WTC11 (cell line): ENCODE measurements around the gene ATP8B4. TPM values are rescaled to one million over a fixed set of nuclear protein-coding genes. Genes with fewer than 3 reads are reported as not detected.

ENCODE experiments used
- ATAC-seq: fragments of 200-7000 bp; cut with Tn5 transposase; 2 replicates; pipeline ENCODE4 v1.10.0; 2021; ENCODE audit warnings: mild to moderate bottlenecking, moderate library complexity
- CTCF ChIA-PET: fragments of 300-600 bp; sonication (Branson Sonifier 250); formaldehyde crosslinking; loops from one replicate; lab custom pipeline; 2021; ENCODE audit warnings: antibody characterized with exemption; lab: Charles Lee
- POLR2A ChIA-PET: fragments of 350-600 bp; sonication (Branson Sonifier 250); formaldehyde crosslinking; loops from one replicate; lab custom pipeline; 2021; ENCODE audit warnings: antibody characterized with exemption; lab: Charles Lee
- DNase-seq: peaks from one replicate; pipeline ENCODE4 v3.0.0; 2021; ENCODE audit warnings: low spot score
- H3K27ac Mint-ChIP-seq: 2 replicates; pipeline ENCODE4 v1.8.0; 2021; ENCODE audit warnings: mixed read lengths
- H3K27me3 Mint-ChIP-seq: 2 replicates; pipeline ENCODE4 v1.8.0; 2021; ENCODE audit warnings: low read depth, mild to moderate bottlenecking, moderate library complexity, mixed read lengths
- H3K36me3 Mint-ChIP-seq: 2 replicates; pipeline ENCODE4 v1.8.0; 2021; ENCODE audit warnings: mixed read lengths
- H3K4me1 Mint-ChIP-seq: 2 replicates; pipeline ENCODE4 v1.8.0; 2022; ENCODE audit warnings: mixed read lengths
- H3K4me3 Mint-ChIP-seq: 2 replicates; pipeline ENCODE4 v1.8.0; 2021; ENCODE audit warnings: mild to moderate bottlenecking, moderate library complexity, mixed read lengths
- H3K9me3 Mint-ChIP-seq: 2 replicates; pipeline ENCODE4 v1.8.0; 2021; ENCODE audit warnings: mixed read lengths
- GABPB1 ChIP-seq: sonication (generic); formaldehyde crosslinking; IDR thresholded peaks from 2 replicates; pipeline ENCODE4 v1.8.1; 2023; ENCODE audit warnings: mild to moderate bottlenecking, missing genetic modification reagents
- GTF2I ChIP-seq: fragments of 250-450 bp; sonication (Bioruptor Pico); conservative IDR thresholded peaks from 2 replicates; pipeline ENCODE4 v1.4.0; 2021; ENCODE audit warnings: mild to moderate bottlenecking
- IRF1 ChIP-seq: sonication (generic); formaldehyde crosslinking; IDR thresholded peaks from 2 replicates; pipeline ENCODE4 v1.8.0; 2023; ENCODE audit warnings: missing genetic modification reagents
- MXD4 ChIP-seq: fragments of 250-450 bp; sonication (Bioruptor Pico); IDR thresholded peaks from 2 replicates; pipeline ENCODE4 v1.8.0; 2021; ENCODE audit warnings: mild to moderate bottlenecking, moderate library complexity, borderline replicate concordance
- NFYB ChIP-seq: sonication (generic); formaldehyde crosslinking; conservative IDR thresholded peaks from 2 replicates; pipeline ENCODE4 v1.8.0; 2022; ENCODE audit warnings: low read depth, missing genetic modification reagents
- NR3C1 ChIP-seq: sonication (generic); formaldehyde crosslinking; conservative IDR thresholded peaks from 2 replicates; pipeline ENCODE4 v1.8.1; 2023; ENCODE audit warnings: low read depth, mild to moderate bottlenecking, missing genetic modification reagents
- OVOL2 ChIP-seq: fragments of 250-450 bp; sonication (Bioruptor Pico); IDR thresholded peaks from 2 replicates; pipeline ENCODE4 v1.9.0; 2021; ENCODE audit warnings: mild to moderate bottlenecking, borderline replicate concordance
- PRRX2 ChIP-seq: fragments of 250-450 bp; sonication (Bioruptor Pico); IDR thresholded peaks from 2 replicates; pipeline ENCODE4 v1.8.0; 2021; ENCODE audit warnings: mild to moderate bottlenecking
- SMAD3 ChIP-seq: sonication (generic); formaldehyde crosslinking; IDR thresholded peaks from 2 replicates; pipeline ENCODE4 v1.8.0; 2022; ENCODE audit warnings: missing genetic modification reagents, mild to moderate bottlenecking, borderline replicate concordance
- SP1 ChIP-seq: sonication (generic); formaldehyde crosslinking; conservative IDR thresholded peaks from 2 replicates; pipeline ENCODE4 v1.8.1; 2022; ENCODE audit warnings: missing genetic modification reagents
- TEAD4 ChIP-seq: sonication (generic); formaldehyde crosslinking; IDR thresholded peaks from 2 replicates; pipeline ENCODE4 v1.8.0; 2022; ENCODE audit warnings: mild to moderate bottlenecking, missing genetic modification reagents
- ZBTB21 ChIP-seq: sonication (generic); formaldehyde crosslinking; IDR thresholded peaks from 2 replicates; pipeline ENCODE4 v1.8.1; 2023; ENCODE audit warnings: mild to moderate bottlenecking, missing genetic modification reagents, borderline replicate concordance
- ZBTB43 ChIP-seq: sonication (generic); formaldehyde crosslinking; IDR thresholded peaks from 2 replicates; pipeline ENCODE4 v1.8.1; 2023; ENCODE audit warnings: mild to moderate bottlenecking, missing genetic modification reagents
- ZNF138 ChIP-seq: sonication (generic); formaldehyde crosslinking; conservative IDR thresholded peaks from 2 replicates; pipeline ENCODE4 v1.8.1; 2022; ENCODE audit warnings: mild to moderate bottlenecking, moderate library complexity, missing genetic modification reagents
- ZNF317 ChIP-seq: sonication (generic); formaldehyde crosslinking; IDR thresholded peaks from 2 replicates; pipeline ENCODE4 v1.8.1; 2023; ENCODE audit warnings: low read depth, mild to moderate bottlenecking, moderate library complexity, missing genetic modification reagents, borderline replicate concordance
- ZNF396 ChIP-seq: fragments of 250-450 bp; sonication (Bioruptor Pico); IDR thresholded peaks from 2 replicates; pipeline ENCODE4 v1.8.0; 2021; ENCODE audit warnings: mild to moderate bottlenecking, moderate library complexity, borderline replicate concordance
- total RNA-seq: library from RNA; stranded (reverse); gene quantifications from 3 replicates; pipeline ENCODE4 v1.2.3, GENCODE V29; 2021
- TF ChIP-seq, protein P1 (sequence below): sonication (generic); formaldehyde crosslinking; IDR thresholded peaks from 2 replicates; pipeline ENCODE4 v1.8.0; 2022; ENCODE audit warnings: missing genetic modification reagents
- TF ChIP-seq, protein P2 (sequence below): sonication (generic); formaldehyde crosslinking; IDR thresholded peaks from 2 replicates; pipeline ENCODE4 v1.8.1; 2023; ENCODE audit warnings: mild to moderate bottlenecking, missing genetic modification reagents, moderate library complexity
- TF ChIP-seq, protein P3 (sequence below): sonication (generic); formaldehyde crosslinking; IDR thresholded peaks from 2 replicates; pipeline ENCODE4 v1.8.1; 2022; ENCODE audit warnings: missing genetic modification reagents, borderline replicate concordance

ATP8B4 gene
- total RNA-seq, 1 experiment from 2014 or later: 0.37 TPM

DNA sequence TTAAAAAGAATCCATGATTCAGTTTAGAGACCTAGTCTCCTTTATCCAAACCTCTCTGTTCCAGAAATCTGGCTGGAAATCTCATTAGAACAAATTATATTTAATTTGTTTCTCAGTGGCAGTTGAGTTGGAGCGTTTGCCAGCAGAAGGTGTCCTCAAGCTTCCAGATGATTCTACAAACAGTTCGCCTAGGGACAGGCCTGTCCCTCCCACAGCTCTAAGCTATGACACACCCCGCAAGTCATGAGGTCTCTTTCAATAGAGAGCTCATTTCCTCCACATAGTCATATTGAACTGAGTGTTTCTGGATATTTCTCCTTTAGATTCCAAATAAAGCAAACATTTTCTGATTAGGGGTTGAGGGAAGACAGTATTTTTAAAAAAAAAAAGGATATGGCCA, 230.3 kb downstream of the ATP8B4 start:
- DNase-seq: no peak
- Mint-ChIP-seq H3K9me3 (peaks cover 5% of the 10 kb centered on the region), H3K27me3 (no peaks in the 10 kb centered on the region; the same call in 1 of the 2 replicates), H3K36me3 (no peaks in the 10 kb centered on the region), H3K4me1 (peaks cover 3% of the 10 kb centered on the region)
- no peak for ATAC-seq
- TF ChIP-seq NFYB (CRISPR knock-in tag): no peak
- TF ChIP-seq IRF1 (CRISPR knock-in tag): no peak
- TF ChIP-seq MXD4: no peak
- TF ChIP-seq TEAD4 (CRISPR knock-in tag): no peak
- no peak for TF ChIP-seq ZBTB21 (CRISPR knock-in tag)
- TF ChIP-seq, protein P1, sequence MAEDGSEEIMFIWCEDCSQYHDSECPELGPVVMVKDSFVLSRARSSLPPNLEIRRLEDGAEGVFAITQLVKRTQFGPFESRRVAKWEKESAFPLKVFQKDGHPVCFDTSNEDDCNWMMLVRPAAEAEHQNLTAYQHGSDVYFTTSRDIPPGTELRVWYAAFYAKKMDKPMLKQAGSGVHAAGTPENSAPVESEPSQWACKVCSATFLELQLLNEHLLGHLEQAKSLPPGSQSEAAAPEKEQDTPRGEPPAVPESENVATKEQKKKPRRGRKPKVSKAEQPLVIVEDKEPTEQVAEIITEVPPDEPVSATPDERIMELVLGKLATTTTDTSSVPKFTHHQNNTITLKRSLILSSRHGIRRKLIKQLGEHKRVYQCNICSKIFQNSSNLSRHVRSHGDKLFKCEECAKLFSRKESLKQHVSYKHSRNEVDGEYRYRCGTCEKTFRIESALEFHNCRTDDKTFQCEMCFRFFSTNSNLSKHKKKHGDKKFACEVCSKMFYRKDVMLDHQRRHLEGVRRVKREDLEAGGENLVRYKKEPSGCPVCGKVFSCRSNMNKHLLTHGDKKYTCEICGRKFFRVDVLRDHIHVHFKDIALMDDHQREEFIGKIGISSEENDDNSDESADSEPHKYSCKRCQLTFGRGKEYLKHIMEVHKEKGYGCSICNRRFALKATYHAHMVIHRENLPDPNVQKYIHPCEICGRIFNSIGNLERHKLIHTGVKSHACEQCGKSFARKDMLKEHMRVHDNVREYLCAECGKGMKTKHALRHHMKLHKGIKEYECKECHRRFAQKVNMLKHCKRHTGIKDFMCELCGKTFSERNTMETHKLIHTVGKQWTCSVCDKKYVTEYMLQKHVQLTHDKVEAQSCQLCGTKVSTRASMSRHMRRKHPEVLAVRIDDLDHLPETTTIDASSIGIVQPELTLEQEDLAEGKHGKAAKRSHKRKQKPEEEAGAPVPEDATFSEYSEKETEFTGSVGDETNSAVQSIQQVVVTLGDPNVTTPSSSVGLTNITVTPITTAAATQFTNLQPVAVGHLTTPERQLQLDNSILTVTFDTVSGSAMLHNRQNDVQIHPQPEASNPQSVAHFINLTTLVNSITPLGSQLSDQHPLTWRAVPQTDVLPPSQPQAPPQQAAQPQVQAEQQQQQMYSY: no peak
- no peak for TF ChIP-seq OVOL2 (CRISPR knock-in tag)
- TF ChIP-seq, protein P2, sequence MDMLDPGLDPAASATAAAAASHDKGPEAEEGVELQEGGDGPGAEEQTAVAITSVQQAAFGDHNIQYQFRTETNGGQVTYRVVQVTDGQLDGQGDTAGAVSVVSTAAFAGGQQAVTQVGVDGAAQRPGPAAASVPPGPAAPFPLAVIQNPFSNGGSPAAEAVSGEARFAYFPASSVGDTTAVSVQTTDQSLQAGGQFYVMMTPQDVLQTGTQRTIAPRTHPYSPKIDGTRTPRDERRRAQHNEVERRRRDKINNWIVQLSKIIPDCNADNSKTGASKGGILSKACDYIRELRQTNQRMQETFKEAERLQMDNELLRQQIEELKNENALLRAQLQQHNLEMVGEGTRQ (CRISPR knock-in tag): no peak
- no peak for TF ChIP-seq NR3C1 (CRISPR knock-in tag)
- TF ChIP-seq GABPB1 (CRISPR knock-in tag): no peak
- TF ChIP-seq, all 79 proteins: peak for 0
- ChIA-PET POLR2A (no interaction called here), CTCF (interaction anchor here (0.9 kb wide), 1 partner anchor 12 kb away, joined by 4 read pairs; no protein-coding TSS in a partner anchor)
- H3K27ac Mint-ChIP-seq: no peak overlapping the region
- H3K4me3 Mint-ChIP-seq: no peak overlapping the region

DNA sequence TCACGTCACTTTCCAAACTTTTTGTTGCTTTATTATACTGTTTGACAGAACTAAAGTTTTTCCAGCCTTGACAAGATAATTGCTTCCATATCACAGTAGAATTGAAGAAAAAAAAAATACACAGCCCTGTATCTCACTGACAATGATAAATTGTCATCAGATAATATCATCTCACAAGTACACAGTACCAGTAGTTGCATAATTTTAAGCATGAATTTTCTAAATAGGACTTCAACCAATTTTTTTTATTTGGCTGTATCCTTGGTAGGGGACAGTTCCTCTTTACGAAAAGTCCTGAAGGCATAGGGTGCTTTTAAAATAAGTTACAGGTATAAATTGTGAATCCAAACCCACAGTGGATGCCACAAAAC, 230.7 kb downstream of the ATP8B4 start:
- no peaks in the 10 kb centered on the region for H3K36me3 Mint-ChIP-seq
- TF ChIP-seq PRRX2 (CRISPR knock-in tag) (no peak), SP1 (no peak), ZNF396 (CRISPR knock-in tag) (no peak), GTF2I (no peak), GABPB1 (CRISPR knock-in tag) (no peak), SMAD3 (CRISPR knock-in tag) (no peak), ZBTB43 (CRISPR knock-in tag) (no peak), ZNF138 (CRISPR knock-in tag) (no peak), ZNF317 (no peak)
- TF ChIP-seq, protein P3, sequence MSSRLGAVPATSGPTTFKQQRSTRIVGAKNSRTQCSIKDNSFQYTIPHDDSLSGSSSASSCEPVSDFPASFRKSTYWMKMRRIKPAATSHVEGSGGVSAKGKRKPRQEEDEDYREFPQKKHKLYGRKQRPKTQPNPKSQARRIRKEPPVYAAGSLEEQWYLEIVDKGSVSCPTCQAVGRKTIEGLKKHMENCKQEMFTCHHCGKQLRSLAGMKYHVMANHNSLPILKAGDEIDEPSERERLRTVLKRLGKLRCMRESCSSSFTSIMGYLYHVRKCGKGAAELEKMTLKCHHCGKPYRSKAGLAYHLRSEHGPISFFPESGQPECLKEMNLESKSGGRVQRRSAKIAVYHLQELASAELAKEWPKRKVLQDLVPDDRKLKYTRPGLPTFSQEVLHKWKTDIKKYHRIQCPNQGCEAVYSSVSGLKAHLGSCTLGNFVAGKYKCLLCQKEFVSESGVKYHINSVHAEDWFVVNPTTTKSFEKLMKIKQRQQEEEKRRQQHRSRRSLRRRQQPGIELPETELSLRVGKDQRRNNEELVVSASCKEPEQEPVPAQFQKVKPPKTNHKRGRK: no peak
- POLR2A ChIA-PET: no interaction called here
- H3K27me3 Mint-ChIP-seq: no peaks in the 10 kb centered on the region; the same call in 1 of the 2 replicates
- CTCF ChIA-PET: interaction anchor here (0.9 kb wide), 1 partner anchor 11 kb away, joined by 4 read pairs; no protein-coding TSS in a partner anchor
- ATAC-seq (no peak), DNase-seq (no peak)
- H3K9me3 Mint-ChIP-seq: peaks cover 5% of the 10 kb centered on the region
- H3K4me3 Mint-ChIP-seq: no peak overlapping the region
- H3K27ac Mint-ChIP-seq: no peak overlapping the region
- peaks cover 5% of the 10 kb centered on the region for H3K4me1 Mint-ChIP-seq
